ENCODE results near the gene BICDL2.

BICDL2 gene

GRCh38 chr16:3051009-3051408, 14.3 kb upstream of the BICDL2 start:
- TF ChIP-seq, protein P1, sequence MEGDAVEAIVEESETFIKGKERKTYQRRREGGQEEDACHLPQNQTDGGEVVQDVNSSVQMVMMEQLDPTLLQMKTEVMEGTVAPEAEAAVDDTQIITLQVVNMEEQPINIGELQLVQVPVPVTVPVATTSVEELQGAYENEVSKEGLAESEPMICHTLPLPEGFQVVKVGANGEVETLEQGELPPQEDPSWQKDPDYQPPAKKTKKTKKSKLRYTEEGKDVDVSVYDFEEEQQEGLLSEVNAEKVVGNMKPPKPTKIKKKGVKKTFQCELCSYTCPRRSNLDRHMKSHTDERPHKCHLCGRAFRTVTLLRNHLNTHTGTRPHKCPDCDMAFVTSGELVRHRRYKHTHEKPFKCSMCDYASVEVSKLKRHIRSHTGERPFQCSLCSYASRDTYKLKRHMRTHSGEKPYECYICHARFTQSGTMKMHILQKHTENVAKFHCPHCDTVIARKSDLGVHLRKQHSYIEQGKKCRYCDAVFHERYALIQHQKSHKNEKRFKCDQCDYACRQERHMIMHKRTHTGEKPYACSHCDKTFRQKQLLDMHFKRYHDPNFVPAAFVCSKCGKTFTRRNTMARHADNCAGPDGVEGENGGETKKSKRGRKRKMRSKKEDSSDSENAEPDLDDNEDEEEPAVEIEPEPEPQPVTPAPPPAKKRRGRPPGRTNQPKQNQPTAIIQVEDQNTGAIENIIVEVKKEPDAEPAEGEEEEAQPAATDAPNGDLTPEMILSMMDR (IDR thresholded peaks at IDR 0.05; ENCODE audit: insufficient read depth, low read depth, low read length, missing control alignments): no peak
- H3K4me3 ChIP-seq (ENCODE audit: low read depth, low read length): no peak overlapping the region
- DNase-seq (ENCODE audit: low read depth): no peak

DNA sequence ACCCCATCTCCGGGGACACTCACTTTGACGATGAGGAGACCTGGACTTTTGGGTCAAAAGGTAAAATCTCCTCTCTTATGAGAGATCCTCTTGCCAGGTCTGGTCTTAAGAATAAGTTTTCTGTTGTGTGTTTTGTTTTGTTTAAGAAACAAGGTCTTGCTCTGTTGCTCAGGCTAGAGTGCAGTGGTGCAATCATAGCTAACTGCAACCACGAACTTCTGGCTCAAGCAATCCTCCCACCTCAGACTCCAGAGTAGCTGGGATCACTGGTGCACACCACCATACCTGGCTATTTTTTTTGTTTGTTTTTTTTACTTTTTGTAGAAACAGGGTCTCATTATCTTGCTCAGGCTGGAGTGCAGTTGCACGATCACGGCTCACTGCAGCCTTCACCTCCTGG, 13.7 kb upstream of the BICDL2 start:
- H3K4me3 ChIP-seq (ENCODE audit: low read depth, low read length): no peak overlapping the region
- DNase-seq (ENCODE audit: low read depth): no peak
- TF ChIP-seq, protein P1 (IDR thresholded peaks at IDR 0.05; ENCODE audit: insufficient read depth, low read depth, low read length, missing control alignments): no peak

- TF ChIP-seq, protein P1 (IDR thresholded peaks at IDR 0.05; ENCODE audit: insufficient read depth, low read depth, low read length, missing control alignments): no peak
- DNase-seq (ENCODE audit: low read depth): no peak
- no peak overlapping the region for H3K4me3 ChIP-seq (ENCODE audit: low read depth, low read length)
Measured at GRCh38 chr16:3049921-3050481, 13.3 kb upstream of the BICDL2 start.

DNA sequence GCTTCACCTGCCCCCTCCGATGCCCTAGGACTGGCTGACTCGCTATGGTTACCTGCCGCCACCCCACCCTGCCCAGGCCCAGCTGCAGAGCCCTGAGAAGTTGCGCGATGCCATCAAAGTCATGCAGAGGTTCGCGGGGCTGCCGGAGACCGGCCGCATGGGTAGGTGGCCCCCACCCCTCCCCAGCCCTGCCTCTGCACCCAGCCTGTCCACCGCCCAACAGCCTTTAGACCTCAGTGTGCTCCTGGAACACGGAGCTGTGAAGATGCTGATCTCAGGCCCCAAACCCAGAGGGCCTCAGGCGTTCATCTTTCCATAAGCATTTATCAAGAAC, 10.6 kb upstream of the BICDL2 start:
- DNase-seq (ENCODE audit: low read depth): no peak
- no peak overlapping the region for H3K4me3 ChIP-seq (ENCODE audit: low read depth, low read length)
- TF ChIP-seq, protein P1 (IDR thresholded peaks at IDR 0.05; ENCODE audit: insufficient read depth, low read depth, low read length, missing control alignments): no peak

DNA sequence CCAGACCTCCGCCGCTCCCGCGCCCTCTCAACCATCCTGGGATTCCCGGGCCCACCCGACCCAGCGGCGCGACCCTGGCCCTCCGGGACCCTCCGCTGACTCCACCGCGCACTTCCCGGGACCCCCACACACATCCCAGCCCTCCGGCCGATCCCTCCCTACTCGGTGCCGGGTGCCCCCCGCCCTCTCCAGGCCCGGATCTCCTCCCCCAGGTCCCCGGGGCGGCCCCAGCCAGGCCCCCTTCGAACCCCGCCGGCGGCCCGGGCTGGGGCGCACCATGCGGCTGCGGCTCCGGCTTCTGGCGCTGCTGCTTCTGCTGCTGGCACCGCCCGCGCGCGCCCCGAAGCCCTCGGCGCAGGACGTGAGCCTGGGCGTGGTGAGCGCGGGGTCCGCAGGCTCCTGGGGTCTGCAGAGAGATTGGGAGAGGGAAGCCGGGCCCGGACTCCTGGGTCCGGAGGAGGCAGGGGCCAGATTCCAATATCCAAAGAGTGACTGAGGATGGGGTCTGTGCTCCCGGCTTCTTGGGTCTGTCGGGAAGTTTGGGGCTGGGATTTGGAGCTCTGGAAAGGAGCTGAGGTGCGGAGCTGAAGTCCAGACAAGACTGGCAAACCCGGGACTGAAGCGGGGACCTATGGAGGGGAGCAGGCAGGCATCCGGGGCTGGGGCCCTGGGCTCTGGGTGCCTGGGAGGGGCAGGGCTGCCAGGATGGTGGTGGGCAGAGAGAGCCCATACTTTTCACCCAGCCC, 10.1 kb upstream of the BICDL2 start:
- TF ChIP-seq, protein P1 (IDR thresholded peaks at IDR 0.05; ENCODE audit: insufficient read depth, low read depth, low read length, missing control alignments): no peak
- H3K4me3 ChIP-seq (ENCODE audit: low read depth, low read length): no peak overlapping the region
- DNase-seq (ENCODE audit: low read depth): no peak

GRCh38 chr16:3045758-3046640, 9.3 kb upstream of the BICDL2 start, which contains the start of gene MMP25:
TSS of gene MMP25 (plus strand) at chr16:3046561. CDS start at chr16:3046918, 357 bp downstream.
- TF ChIP-seq, protein P1 (IDR thresholded peaks at IDR 0.05; ENCODE audit: insufficient read depth, low read depth, low read length, missing control alignments): no peak
- peak within 1 kb of the TSS; percentile 45 for H3K4me3 ChIP-seq (ENCODE audit: low read depth, low read length)
- DNase-seq (ENCODE audit: low read depth): no peak

All from GM12865 (cell line).